HG03095 (cell line): ENCODE results near the gene HOXD12.

Experiments
- ATAC-seq: cut with Tn5 transposase; IDR thresholded peaks from one replicate; pipeline ENCODE4 v1.9.1; 2021; ENCODE audit warnings: moderate library complexity; ENCODE audit not compliant: unreplicated experiment

Gene HOXD12

GRCh38 chr2:176092270-176093144 lies 7.1 kb upstream of the HOXD12 start, which contains the start of gene HOXD13:
TSS of gene HOXD13 (plus strand) at chr2:176092721. CDS start at chr2:176092891, 170 bp downstream.
- ATAC-seq, result no peak

GRCh38 chr2:176093145-176093897 lies 6.3 kb upstream of the HOXD12 start:
- ATAC-seq, result no peak

- ATAC-seq, result no peak
Measured at GRCh38 chr2:176093898-176094249, 5.7 kb upstream of the HOXD12 start.

DNA sequence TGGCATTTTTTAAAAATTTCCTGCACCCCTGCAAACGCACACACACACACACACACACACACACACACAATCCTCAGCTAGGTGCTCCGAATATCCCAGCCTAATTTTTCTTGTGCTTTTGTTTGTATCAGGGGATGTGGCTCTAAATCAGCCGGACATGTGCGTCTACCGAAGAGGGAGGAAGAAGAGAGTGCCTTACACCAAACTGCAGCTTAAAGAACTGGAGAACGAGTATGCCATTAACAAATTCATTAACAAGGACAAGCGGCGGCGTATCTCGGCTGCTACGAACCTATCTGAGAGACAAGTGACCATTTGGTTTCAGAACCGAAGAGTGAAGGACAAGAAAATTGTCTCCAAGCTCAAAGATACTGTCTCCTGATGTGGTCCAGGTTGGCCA lies 5.2 kb upstream of the HOXD12 start:
- no peak for ATAC-seq

- no peak for ATAC-seq
Measured at GRCh38 chr2:176095421-176095820, 4.2 kb upstream of the HOXD12 start.

- ATAC-seq, result no peak
Measured at GRCh38 chr2:176096243-176096985, 3.2 kb upstream of the HOXD12 start.

DNA sequence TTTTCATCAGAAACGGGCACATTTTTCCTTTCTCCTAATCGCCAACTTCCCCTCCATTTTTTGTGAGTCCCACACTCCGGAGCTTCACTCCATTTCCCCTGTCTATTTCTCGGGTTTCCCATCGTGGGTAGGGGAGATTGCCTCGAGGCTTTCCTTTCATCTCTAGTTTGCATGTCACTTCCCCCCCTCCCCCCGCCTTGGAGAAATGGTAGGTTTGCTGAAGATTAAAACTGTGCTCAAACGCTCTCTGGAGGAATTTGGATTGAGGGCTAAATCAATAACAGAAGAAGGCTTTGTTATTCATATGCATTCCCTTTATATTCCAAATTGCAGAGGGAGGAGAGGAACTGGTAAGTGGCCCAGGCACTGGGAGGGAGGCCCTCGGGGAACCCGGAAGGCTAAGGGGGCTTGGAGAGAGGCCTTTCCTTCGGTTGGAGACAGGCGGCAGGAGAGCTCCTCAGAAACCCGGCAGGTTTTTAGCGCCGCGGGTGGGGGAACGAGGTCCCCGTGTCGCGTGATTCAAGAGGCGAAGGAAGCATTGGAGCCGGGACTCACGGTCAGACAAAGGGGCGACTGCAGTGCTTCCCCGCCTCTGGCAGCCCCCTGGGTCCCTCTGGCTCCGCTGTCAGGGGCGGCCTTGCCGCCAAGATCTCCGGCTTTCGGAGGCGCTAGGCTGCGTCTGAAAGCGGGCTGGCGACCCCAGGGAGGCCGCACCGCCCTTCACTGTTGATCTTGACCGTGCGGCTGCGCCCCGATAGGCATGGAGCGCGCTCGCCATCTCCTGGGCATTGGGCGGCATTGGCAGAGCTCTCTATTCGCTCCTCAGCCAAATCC lies 2.4 kb upstream of the HOXD12 start:
- peak; percentile 70 for ATAC-seq

GRCh38 chr2:176097820-176098365 lies 1.7 kb upstream of the HOXD12 start:
- no peak for ATAC-seq

DNA sequence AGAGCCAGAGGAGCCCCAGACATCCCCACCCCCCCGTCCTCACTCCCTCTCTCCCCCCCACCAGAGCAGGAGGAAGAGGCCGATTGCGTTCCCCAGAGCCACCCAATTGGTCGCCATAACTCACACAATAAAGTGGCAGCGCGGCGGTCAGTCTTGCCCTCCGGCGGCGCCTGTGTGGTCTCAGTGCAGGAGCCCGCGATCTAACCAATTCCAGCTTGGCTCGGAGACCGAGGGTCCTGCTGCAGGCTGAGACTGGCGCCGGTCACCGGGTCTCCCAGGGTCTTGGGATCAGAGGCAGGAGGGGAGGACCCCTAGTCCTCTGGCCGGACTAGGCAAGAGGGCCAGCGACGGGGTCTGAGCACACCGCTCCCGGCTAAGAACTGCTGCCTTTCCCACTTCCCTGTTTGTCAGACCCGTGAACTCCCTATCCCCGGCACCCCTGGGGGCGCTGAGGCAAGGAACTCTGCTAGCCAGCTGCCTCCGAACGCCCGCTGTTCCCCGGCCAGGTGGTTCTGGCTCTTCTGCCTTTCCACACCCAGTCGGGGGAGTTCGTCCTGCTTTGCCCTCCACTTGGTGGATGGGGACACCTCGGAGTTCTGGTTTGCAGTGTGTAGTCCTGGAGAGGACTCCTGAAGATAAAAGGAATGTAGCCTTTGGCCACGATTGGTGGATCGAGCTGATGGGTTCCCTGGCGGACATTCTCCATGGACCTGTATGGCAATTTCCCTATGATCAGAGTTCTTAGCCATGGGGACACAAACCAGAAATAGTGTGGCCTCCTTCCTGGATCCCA lies 1.0 kb upstream of the HOXD12 start:
- ATAC-seq, result no peak

GRCh38 chr2:176099159-176099727 lies 352 bp upstream of the HOXD12 start:
- no peak for ATAC-seq

GRCh38 chr2:176100547-176101140 lies 1.0 kb downstream of the HOXD12 start:
- ATAC-seq, result no peak

GRCh38 chr2:176101216-176101830 lies 1.7 kb downstream of the HOXD12 start:
- ATAC-seq, result no peak

- ATAC-seq, result no peak
Measured at GRCh38 chr2:176101842-176102241, 2.2 kb downstream of the HOXD12 start.

DNA sequence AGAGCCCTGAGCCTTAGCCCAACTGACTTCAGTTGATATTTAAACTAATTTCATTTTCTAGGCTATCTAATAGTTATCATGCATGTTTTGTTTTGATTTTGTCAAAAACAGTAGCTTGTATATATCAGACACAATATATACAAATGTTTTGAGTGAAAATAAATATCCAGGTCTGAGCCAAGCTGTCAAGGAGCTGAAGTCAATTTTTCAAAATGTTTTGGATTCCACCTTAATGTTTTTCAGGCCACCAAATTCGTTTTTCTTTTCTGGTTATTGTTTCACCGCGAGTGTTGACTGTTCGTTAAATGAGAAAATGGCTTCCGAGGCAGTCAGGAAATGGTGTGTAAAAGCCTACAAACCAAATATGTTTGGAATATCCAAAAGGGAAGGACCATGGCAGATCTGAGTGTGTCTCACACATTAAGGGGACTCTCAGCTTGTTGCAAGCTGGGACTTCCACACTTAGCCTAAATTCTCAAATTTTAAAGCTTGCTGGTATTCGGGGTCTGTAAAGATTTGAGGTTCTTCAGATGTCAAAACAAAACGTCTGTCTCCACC lies 2.8 kb downstream of the HOXD12 start:
- ATAC-seq, result no peak

GRCh38 chr2:176103194-176103593 lies 3.6 kb downstream of the HOXD12 start:
- ATAC-seq, result no peak

DNA sequence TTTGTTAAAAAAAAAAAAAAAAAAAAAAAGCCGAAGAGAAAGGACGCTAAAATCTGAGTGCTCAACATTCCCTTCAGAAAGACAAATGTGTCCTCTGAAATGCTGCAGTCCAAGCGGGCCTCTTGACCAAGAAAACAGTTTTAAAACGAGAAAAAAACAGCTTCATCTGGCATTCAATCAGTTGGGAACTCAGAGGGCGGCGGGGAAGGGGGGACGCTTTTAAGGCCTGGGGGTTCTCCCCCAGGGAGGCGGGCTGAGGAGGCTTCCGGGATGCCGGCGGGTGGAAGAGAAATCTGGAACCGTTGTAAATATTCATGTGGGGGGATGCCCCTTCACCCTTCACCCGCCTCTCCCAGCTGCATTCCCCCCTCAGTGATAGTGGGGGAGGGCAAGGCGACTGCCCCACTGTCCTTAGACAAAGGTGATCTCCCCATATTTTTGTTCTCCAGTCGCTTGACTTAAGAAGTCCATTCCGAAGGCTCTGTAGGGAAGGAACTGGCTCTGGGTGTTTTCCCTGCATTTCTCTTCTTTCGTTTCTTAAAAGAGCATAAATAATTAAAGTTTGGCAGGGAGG lies 4.2 kb downstream of the HOXD12 start:
- ATAC-seq, result no peak

- ATAC-seq, result no peak
Measured at GRCh38 chr2:176104316-176105077, 4.9 kb downstream of the HOXD12 start.
